GM21825 (cell line): ENCODE data around the gene OTX2.

Experiments
- ATAC-seq: cut with Tn5 transposase; IDR thresholded peaks from one replicate; pipeline ENCODE4 v1.9.1; 2021; ENCODE audit warnings: mild to moderate bottlenecking, moderate library complexity; ENCODE audit not compliant: unreplicated experiment

OTX2 gene

GRCh38 chr14:56797003-56797568 lies 13.2 kb downstream of the OTX2 start:
- no peak for ATAC-seq

GRCh38 chr14:56796259-56796658 lies 14.0 kb downstream of the OTX2 start:
- ATAC-seq = no peak

- no peak for ATAC-seq
Observed at GRCh38 chr14:56795284-56795622, 15.0 kb downstream of the OTX2 start.

- ATAC-seq = no peak
Observed at GRCh38 chr14:56794557-56795283, 15.6 kb downstream of the OTX2 start.

- no peak for ATAC-seq
Observed at GRCh38 chr14:56794088-56794556, 16.2 kb downstream of the OTX2 start.

- no peak for ATAC-seq
Observed at GRCh38 chr14:56789955-56790354, 20.3 kb downstream of the OTX2 start.

- no peak for ATAC-seq
Observed at GRCh38 chr14:56787530-56787929, 22.7 kb downstream of the OTX2 start.

- ATAC-seq = no peak
Observed at GRCh38 chr14:56782711-56783110, 27.6 kb downstream of the OTX2 start.

GRCh38 chr14:56774503-56774902 lies 35.8 kb downstream of the OTX2 start:
- ATAC-seq = no peak

GRCh38 chr14:56770512-56770911 lies 39.8 kb downstream of the OTX2 start:
- ATAC-seq = no peak

GRCh38 chr14:56760164-56760914 lies 49.9 kb downstream of the OTX2 start:
- no peak for ATAC-seq

- no peak for ATAC-seq
Observed at GRCh38 chr14:56759633-56760032, 50.6 kb downstream of the OTX2 start.

- ATAC-seq = no peak
Observed at GRCh38 chr14:56759094-56759493, 51.2 kb downstream of the OTX2 start.

- no peak for ATAC-seq
Observed at GRCh38 chr14:56754921-56755320, 55.4 kb downstream of the OTX2 start.

- ATAC-seq = no peak
Observed at GRCh38 chr14:56753396-56753795, 56.9 kb downstream of the OTX2 start.

- no peak for ATAC-seq
Observed at GRCh38 chr14:56752428-56752827, 57.9 kb downstream of the OTX2 start.

GRCh38 chr14:56751471-56751870 lies 58.8 kb downstream of the OTX2 start:
- no peak for ATAC-seq
